IMR-90 (cell line): ENCODE results near the gene BCKDK. TPM values are rescaled to one million over a fixed set of nuclear protein-coding genes. Genes with fewer than 3 reads are reported as not detected.
A peak's percentile ranks its signal among the peaks of the same experiment; 100 is the strongest.

ENCODE experiments used
- ATAC-seq: fragments of 200-7000 bp; cut with Tn5 transposase; 2 replicates; pipeline ENCODE4 v1.9.1; 2020; ENCODE audit warnings: low read depth, mild to moderate bottlenecking, moderate library complexity
- BruUV-seq: library from RNA; stranded (reverse); fragments of 400-500 nt; replicated peaks from 2 replicates; lab custom pipeline; 2021; lab: Mats Ljungman, UMichigan
- CTCF ChIA-PET: fragments of 300-600 bp; formaldehyde crosslinking; extraction: SDS; loops from one replicate; lab custom pipeline; 2021; ENCODE audit warnings: antibody characterized with exemption; lab: Yijun Ruan, JAX
- POLR2A ChIA-PET: fragments of 300-600 bp; sonication (Branson Sonifier 250); formaldehyde crosslinking; loops from one replicate; lab custom pipeline; 2022; ENCODE audit warnings: antibody characterized with exemption; ENCODE audit not compliant: unreplicated experiment; lab: Charles Lee
- DNase-seq: peaks from one replicate; pipeline ENCODE4 v3.0.0; 2013
- H2AFZ ChIP-seq: replicated peaks from 2 replicates; pipeline ENCODE3; 2013; ENCODE audit warnings: low read length, mild to moderate bottlenecking; ENCODE audit not compliant: poor library complexity
- H2AK5ac ChIP-seq: 2 replicates; pipeline ENCODE4 v1.6.1; 2013; ENCODE audit warnings: low read depth, low read length, inconsistent platforms
- H2AK9ac ChIP-seq: replicated peaks from 2 replicates; pipeline ENCODE3; 2013; ENCODE audit warnings: mild to moderate bottlenecking, low read depth, low read length, moderate library complexity; ENCODE audit not compliant: poor library complexity
- H2BK120ac ChIP-seq: 2 replicates; pipeline ENCODE4 v1.6.1; 2013; ENCODE audit warnings: low read depth, low read length, inconsistent platforms
- H2BK15ac ChIP-seq: 3 replicates; pipeline ENCODE4 v1.6.1; 2013; ENCODE audit warnings: low read depth, low read length, inconsistent platforms
- H2BK20ac ChIP-seq: 2 replicates; pipeline ENCODE4 v1.6.1; 2013; ENCODE audit warnings: low read depth, mild to moderate bottlenecking, inconsistent platforms, low read length, moderate library complexity
- H2BK5ac ChIP-seq: 2 replicates; pipeline ENCODE4 v1.6.1; 2013; ENCODE audit warnings: mild to moderate bottlenecking, low read depth, low read length, inconsistent platforms; ENCODE audit not compliant: poor library complexity, severe bottlenecking
- H3K14ac ChIP-seq: replicated peaks from 2 replicates; pipeline ENCODE4 v1.6.1; 2013; ENCODE audit warnings: low read depth, low read length, inconsistent platforms
- H3K18ac ChIP-seq: 2 replicates; pipeline ENCODE4 v1.6.1; 2013; ENCODE audit warnings: low read depth, low read length, control low read depth
- H3K23ac ChIP-seq: 2 replicates; pipeline ENCODE4 v1.6.1; 2013; ENCODE audit warnings: low read depth, low read length, inconsistent platforms
- H3K27ac ChIP-seq: 2 replicates; pipeline ENCODE4 v1.5.1; 2013; ENCODE audit warnings: mild to moderate bottlenecking, control low read depth, low read length; ENCODE audit not compliant: insufficient read depth
- H3K27me3 ChIP-seq: 2 replicates; pipeline ENCODE4 v1.6.1; 2013; ENCODE audit warnings: low read length; ENCODE audit not compliant: control insufficient read depth, insufficient read depth
- H3K36me3 ChIP-seq: 2 replicates; pipeline ENCODE4 v1.6.1; 2013; ENCODE audit warnings: low read length, mixed read lengths; ENCODE audit not compliant: control insufficient read depth, insufficient read depth
- H3K4ac ChIP-seq: 2 replicates; pipeline ENCODE4 v1.6.1; 2013; ENCODE audit warnings: low read depth, low read length, inconsistent platforms
- H3K4me1 ChIP-seq: 2 replicates; pipeline ENCODE4 v1.6.1; 2013; ENCODE audit warnings: low read length, mixed read lengths; ENCODE audit not compliant: control insufficient read depth, insufficient read depth
- H3K4me2 ChIP-seq: 2 replicates; pipeline ENCODE4 v1.6.1; 2013; ENCODE audit warnings: low read depth, mild to moderate bottlenecking, control low read depth, low read length, moderate library complexity
- H3K4me3 ChIP-seq: 2 replicates; pipeline ENCODE4 v1.5.1; 2013; ENCODE audit warnings: low read depth, mild to moderate bottlenecking, control low read depth, low read length, moderate library complexity; ENCODE audit not compliant: insufficient read depth
- H3K56ac ChIP-seq: 2 replicates; pipeline ENCODE4 v1.6.1; 2013; ENCODE audit warnings: low read length, inconsistent platforms; ENCODE audit not compliant: insufficient read depth; ENCODE audit errors: extremely low read depth
- H3K79me1 ChIP-seq, 2 experiments: 2 replicates each; pipeline ENCODE4 v1.6.1; 2013; ENCODE audit warnings: low read length in 2 of 2, inconsistent platforms in 1 of 2, low read depth in 1 of 2
- H3K9ac ChIP-seq: 2 replicates; pipeline ENCODE4 v1.6.1; 2013; ENCODE audit warnings: low read depth, low read length, control low read depth
- H3K9me1 ChIP-seq: 2 replicates; pipeline ENCODE4 v1.6.1; 2013; ENCODE audit warnings: low read length, inconsistent platforms; ENCODE audit not compliant: insufficient read depth
- H3K9me3 ChIP-seq: 2 replicates; pipeline ENCODE4 v1.6.1; 2013; ENCODE audit warnings: low read length; ENCODE audit not compliant: control insufficient read depth, insufficient read depth
- H4K20me1 ChIP-seq: 2 replicates; pipeline ENCODE4 v1.6.1; 2013; ENCODE audit warnings: low read length, inconsistent platforms; ENCODE audit not compliant: insufficient read depth
- H4K5ac ChIP-seq: 2 replicates; pipeline ENCODE4 v1.6.1; 2013; ENCODE audit warnings: mild to moderate bottlenecking, low read depth, low read length, control low read depth
- H4K8ac ChIP-seq, 2 experiments: 2 replicates each; pipeline ENCODE4 v1.6.1; 2013; ENCODE audit warnings: low read depth in 2 of 2, low read length in 2 of 2, control low read depth in 1 of 2, inconsistent platforms in 1 of 2
- H4K91ac ChIP-seq: 2 replicates; pipeline ENCODE4 v1.6.1; 2013; ENCODE audit warnings: low read depth, low read length, inconsistent platforms; ENCODE audit not compliant: insufficient read depth
- BHLHE40 ChIP-seq: fragments of 150-350 bp; IDR thresholded peaks from 2 replicates; pipeline ENCODE4 v1.6.1; 2016; ENCODE audit warnings: mild to moderate bottlenecking, low read depth, low read length
- CHD1 ChIP-seq: IDR thresholded peaks from 2 replicates; pipeline ENCODE4 v1.6.1; 2012; ENCODE audit warnings: low read depth, low read length, improper control_type of control experiment
- NFE2L2 ChIP-seq: fragments of 150-350 bp; IDR thresholded peaks from 2 replicates; pipeline ENCODE4 v1.6.1; 2016; ENCODE audit warnings: low read depth, mild to moderate bottlenecking, low read length
- POLR2A ChIP-seq: IDR thresholded peaks from 2 replicates; pipeline ENCODE4 v1.6.1; 2012; ENCODE audit warnings: mild to moderate bottlenecking, low read depth, low read length
- SMC3 ChIP-seq: fragments of 150-350 bp; IDR thresholded peaks from 2 replicates; pipeline ENCODE4 v1.6.1; 2016; ENCODE audit warnings: low read depth, mild to moderate bottlenecking, antibody characterized with exemption, low read length, moderate library complexity
- WGBS, 2 experiments: methylation state at CpG; one replicate each; pipeline versions ENCODE4 v1.1.5 to v1.1.7; 2013; ENCODE audit warnings: missing lambda C conversion rate in 2 of 2; ENCODE audit not compliant: insufficient read length in 1 of 2; ENCODE audit errors: extremely low coverage in 2 of 2; 5-methylcytosine and 5-hydroxymethylcytosine counted together
- dilution Hi-C: fragments of 300-500 bp; cut with HindIII; formaldehyde crosslinking; loops from one replicate; pipeline ENCODE4 v1.14.3; 2018; ENCODE audit warnings: low sequenced_read_pairs; ENCODE audit not compliant: unreplicated experiment
- in situ Hi-C: fragments of 300-500 bp; cut with MboI; formaldehyde crosslinking; loops from 3 replicates; pipeline ENCODE4 v1.14.3; 2019; ENCODE audit warnings: low sequenced_read_pairs, inconsistent platforms, mixed read lengths
- intact Hi-C: fragments of 100-400 bp; cut with micrococcal nuclease; formaldehyde crosslinking; loops from 2 replicates; pipeline ENCODE4 v1.10.0; 2022
- polyA plus RNA-seq, 3 experiments: library from polyadenylated mRNA; depleted of rRNA; stranded (reverse); fragments of >200 nt; gene quantifications; 2 replicates each; pipeline ENCODE4 v1.2.3, GENCODE V29; 2012; ENCODE audit warnings: low replicate concordance in 1 of 3
- total RNA-seq: library from RNA; depleted of rRNA; stranded (reverse); fragments of >200 nt; gene quantifications from 2 replicates; pipeline ENCODE4 v1.2.3, GENCODE V29; 2012
- TF ChIP-seq, protein P1 (sequence below): fragments of 150-350 bp; IDR thresholded peaks from 2 replicates; pipeline ENCODE4 v1.6.1; 2016; ENCODE audit warnings: low read depth, mild to moderate bottlenecking, low read length, moderate library complexity, borderline replicate concordance

The BCKDK gene
- total and polyA plus RNA-seq, 2 of the 4 experiments (the other 2 are of a cell fraction), result 26.0 to 79.3 TPM

DNA sequence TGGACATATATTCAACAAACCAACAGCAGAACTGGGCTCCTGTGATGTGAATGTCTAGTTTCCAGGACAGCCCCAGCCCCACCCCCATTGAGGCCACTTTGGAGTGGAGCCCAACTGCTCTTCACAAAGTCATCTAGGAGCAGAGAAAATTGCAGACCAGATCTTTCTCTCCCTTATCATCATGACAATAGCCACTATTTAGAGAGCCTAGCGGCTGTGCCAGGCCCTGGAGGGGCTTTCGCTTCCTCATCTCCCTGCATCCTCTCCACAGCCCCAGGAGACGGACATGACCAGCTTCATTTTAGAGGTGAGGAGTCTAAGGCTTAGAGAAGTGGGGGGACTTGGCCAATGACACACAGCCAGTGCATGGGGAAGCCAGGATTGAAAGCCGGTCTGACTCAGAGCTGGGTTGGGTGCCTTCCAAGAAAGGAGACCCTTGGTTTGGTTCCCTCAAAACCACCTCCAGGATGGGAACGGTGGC, 25.9 kb downstream of the BCKDK start:
- Histone ChIP-seq H3K23ac (no peak overlapping the region), H3K36me3 (peaks cover 21% of the 10 kb centered on the region), H3K4me1 (peaks cover 12% of the 10 kb centered on the region), H3K9me1 (peaks cover 10% of the 10 kb centered on the region), H3K27me3 (no peaks in the 10 kb centered on the region; the same call in 1 of the 2 replicates), H2BK5ac (no peak overlapping the region), H4K20me1 (no peaks in the 10 kb centered on the region), H4K91ac (no peak overlapping the region), H4K5ac (no peak overlapping the region), H2BK15ac (no peak overlapping the region), H3K56ac (no peak overlapping the region), H2AK5ac (no peak overlapping the region), H4K8ac (no peak overlapping the region), H3K4me2 (no peak overlapping the region), H3K79me1 (0 out of 4 replicates have a peak, but pooled peaks cover 0 to 3% of the 10 kb centered on the region in 2 experiments), H2AFZ (no peak overlapping the region), H3K27ac (no peak overlapping the region), H3K18ac (no peak overlapping the region), H2BK20ac (no peak overlapping the region), H3K4me3 (no peak overlapping the region), H3K14ac (no peak overlapping the region), H2AK9ac (peak overlapping the region; percentile 82), H2BK120ac (no peak overlapping the region), H3K9ac (no peak overlapping the region), H3K9me3 (no peaks in the 10 kb centered on the region), H3K4ac (no peak overlapping the region)
- ChIA-PET POLR2A (no interaction called here), CTCF (no interaction called here)
- intact Hi-C loops (no loop called here), dilution Hi-C loops (no loop called here), in situ Hi-C loops (no loop called here)
- WGBS, 2 experiments, result no CpG with 5 or more reads among the region's 5 CpGs
- ATAC-seq (no peak), DNase-seq (peak; percentile 24)
- no TSS peak for BruUV-seq
- TF ChIP-seq POLR2A (no peak), CHD1 (no peak), BHLHE40 (no peak), NFE2L2 (no peak), SMC3 (no peak)
- TF ChIP-seq, protein P1, sequence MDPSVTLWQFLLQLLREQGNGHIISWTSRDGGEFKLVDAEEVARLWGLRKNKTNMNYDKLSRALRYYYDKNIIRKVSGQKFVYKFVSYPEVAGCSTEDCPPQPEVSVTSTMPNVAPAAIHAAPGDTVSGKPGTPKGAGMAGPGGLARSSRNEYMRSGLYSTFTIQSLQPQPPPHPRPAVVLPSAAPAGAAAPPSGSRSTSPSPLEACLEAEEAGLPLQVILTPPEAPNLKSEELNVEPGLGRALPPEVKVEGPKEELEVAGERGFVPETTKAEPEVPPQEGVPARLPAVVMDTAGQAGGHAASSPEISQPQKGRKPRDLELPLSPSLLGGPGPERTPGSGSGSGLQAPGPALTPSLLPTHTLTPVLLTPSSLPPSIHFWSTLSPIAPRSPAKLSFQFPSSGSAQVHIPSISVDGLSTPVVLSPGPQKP, result no peak
